AG20443 (cell line): ENCODE data around the gene NOTCH4.
"Not testable (repeated sequence)": the region's sequence is repeated elsewhere in the genome, so short reads cannot be mapped to it uniquely, and the experiment has no call there.

ENCODE experiments used
- DNase-seq: peaks from one replicate; pipeline ENCODE4 v3.0.0; 2012; ENCODE audit warnings: low spot score, mixed read lengths

Gene NOTCH4

DNA sequence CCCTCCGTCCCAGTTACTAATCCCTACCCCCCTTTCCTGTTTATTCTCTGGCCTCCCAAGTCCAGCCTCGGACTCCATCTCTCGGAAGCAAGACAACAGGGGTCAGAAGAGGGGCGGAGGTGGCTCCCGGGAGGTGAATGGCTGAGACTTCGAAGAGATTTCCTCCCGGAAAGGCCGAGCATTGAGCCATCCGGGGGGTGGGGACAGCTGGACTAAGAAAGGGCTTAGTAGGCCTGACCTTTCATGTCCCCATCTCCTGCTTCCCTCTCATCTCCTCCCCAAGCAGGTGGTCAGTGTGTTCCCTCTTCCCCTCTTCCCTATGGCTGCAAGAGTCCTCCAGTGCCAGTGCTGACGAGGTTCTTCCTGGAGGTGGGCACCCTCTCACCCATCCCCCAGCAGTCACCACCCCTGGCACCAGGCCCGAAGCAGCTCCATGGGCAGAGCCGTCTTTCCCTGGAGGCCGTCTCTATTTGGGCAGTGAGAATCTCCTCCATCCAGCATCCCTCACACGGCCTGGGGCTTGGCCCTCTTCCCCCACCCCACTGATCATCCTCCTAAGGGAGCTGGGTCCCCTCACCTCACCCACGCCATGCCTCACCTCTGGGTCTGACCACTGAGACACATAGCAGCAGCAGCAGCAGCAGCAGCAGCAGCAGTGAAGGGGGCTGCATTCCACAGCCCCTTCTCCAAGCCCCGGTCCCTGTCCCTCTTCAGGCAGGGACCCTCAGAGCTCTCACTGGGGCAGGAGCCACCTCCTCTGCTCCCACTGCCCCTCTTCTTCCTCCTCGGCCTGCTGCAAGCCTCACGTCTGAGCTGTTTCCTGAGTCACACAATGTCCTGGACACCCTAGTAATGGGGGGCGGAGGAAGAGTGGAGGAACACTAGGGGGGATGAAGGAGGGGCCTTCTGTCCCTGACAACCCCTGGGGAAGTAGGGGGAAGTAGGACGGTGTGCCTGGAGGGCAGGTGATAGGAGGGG lies at the start of gene NOTCH4:
NOTCH4 (minus strand) TSS at position 810 of the 978 bp plus-strand sequence; CDS start at position 671, 139 bp downstream.
- no peak for DNase-seq

- DNase-seq: no peak
Observed at GRCh38 chr6:32271429-32271828, 47.6 kb upstream of the NOTCH4 start.

- not testable (repeated sequence) for DNase-seq
Observed at GRCh38 chr6:32268459-32268858, 44.6 kb upstream of the NOTCH4 start.

- DNase-seq: no peak
Observed at GRCh38 chr6:32267035-32267434, 43.2 kb upstream of the NOTCH4 start.

- DNase-seq: not testable (repeated sequence)
Observed at GRCh38 chr6:32257262-32257661, 33.4 kb upstream of the NOTCH4 start.

DNA sequence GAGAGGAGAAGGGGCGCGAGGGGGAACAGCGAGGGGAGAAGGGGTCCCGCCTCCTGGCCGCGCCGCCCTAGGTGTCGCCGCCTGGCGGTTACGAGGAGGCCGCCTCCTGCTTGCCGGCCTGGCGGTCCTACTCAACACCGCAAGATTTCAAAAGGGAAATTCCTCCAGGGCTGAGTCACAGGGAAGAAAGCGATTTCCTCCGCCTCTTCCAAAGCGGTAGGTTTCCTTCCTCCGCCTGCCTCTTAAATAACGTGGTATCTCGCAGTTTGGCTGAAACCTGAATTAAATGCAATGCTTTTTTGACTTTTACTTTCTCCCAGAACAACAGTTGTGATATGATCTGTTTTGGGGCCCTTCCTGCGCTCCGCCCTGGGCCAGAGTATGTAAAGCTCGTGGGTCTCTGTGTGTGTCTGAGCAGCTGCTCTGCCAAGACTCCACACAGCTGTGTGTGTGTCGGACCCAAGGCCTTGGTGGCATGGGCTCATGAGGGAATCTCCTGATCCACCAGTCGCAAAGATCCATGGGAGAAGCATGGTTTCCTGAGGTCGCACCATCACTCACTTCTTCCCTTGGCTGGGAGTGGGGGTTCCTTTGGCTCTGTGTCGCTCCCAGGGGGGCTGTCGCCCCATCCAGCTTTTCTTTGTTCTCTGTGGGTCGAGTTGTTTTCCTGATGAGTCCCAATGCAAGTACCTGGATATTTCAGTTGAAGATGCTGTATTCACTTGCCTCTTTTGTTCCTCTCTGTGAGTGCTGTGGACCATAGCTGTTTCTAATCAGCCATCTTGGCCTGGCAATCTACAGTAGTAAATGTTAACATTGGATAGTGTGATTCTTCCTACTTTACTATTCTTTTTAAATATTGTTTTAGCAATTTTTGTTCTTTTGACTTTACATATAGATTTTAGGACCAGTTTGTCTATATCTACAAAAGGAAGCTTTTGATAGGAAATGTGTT lies 31.6 kb upstream of the NOTCH4 start:
- DNase-seq: peak; percentile 94

- DNase-seq: no peak
Observed at GRCh38 chr6:32254761-32255198, 30.9 kb upstream of the NOTCH4 start.

DNA sequence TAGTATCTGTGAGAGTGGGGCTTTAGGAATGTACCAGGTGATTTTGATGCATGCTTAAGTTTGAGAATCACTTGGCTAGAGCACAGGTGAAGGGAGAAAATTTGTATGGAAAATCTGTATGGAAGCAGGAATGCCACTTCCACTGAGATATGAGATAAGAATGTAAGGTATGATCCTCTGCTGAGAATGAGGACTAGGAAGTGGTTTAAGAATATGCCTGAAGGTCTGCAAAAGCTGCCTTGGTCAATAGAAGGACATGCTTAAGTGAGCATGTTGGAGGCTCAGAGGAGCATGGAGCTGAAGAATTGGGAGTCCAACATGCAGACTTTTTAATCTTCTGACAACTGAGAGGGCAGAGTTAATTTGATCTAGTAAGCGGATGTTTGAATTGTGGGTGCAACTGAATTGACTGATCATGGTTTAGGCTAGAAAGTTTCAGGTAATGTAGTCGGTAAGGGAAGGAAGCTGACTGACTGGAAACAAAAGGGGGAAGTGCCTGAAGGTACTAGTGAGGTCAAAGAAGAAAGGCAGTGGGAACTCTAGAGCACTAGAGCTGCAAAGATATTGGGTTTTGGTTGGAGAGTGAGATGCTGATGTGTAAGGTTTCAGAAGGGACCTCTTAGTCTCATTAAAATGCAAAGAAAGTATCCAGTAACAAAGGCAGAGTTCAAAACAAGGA lies 28.6 kb upstream of the NOTCH4 start:
- DNase-seq: no peak

DNA sequence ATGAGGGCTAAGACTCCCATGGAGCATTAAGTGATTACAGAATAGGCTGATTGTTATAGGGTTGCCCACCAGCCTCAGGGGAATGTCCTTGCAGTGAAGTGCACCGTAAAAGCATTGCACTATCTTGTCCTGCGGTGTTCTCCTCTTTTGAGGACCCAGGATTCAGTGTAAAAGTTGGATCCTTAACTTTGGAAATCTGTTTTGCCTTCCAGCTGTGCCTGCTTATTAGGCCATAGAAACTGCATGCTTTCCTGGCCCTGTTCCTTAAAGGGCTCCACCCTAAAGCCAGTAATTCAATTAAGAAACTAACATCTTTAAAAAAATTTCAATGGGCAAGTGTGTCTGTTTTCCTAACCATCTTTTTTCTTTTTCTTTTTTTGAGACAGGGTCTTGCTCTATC lies 25.4 kb upstream of the NOTCH4 start:
- DNase-seq: no peak

DNA sequence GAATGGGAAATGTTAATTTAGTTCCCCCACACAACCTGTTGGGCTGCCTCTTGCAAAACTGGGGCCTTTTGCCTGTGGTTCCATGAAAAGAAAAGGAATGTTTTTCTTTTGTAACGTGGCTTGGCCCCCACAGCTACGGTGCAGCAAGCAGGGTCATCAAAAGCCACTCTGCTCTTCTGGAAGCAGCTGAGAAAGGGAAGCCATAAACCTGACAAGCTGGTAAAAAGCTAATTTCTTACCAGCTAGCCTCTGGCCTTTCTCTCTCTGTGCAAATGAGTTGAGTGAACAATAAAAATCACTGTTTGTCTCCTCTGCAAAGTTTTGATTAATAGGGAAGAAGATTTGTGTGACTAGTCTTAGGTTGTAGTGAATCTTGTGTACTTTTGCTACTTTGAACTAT lies 23.5 kb upstream of the NOTCH4 start:
- no peak for DNase-seq

DNA sequence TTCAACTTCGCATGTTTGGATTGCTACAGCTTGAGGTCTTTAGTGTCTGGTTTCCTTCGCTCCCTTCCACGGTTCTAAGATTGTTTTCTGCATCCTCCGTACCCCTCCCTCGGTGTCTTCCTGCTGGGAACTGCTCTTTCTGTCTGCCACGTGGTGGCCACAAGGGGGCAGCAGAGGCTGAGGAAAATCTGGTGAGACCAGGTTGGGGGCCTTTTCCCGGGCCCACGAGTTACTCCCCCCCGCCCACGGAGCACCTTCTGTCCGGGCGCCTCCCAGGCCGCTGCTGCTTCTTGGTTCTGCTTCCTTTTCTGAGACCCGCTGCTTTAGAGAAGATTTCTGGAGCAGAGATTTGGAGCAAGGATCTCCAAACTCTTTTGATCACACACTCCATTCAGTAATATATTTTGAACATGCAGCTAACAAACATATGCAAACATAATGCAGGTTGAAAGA lies 21.1 kb upstream of the NOTCH4 start:
- peak; percentile 94 for DNase-seq

DNA sequence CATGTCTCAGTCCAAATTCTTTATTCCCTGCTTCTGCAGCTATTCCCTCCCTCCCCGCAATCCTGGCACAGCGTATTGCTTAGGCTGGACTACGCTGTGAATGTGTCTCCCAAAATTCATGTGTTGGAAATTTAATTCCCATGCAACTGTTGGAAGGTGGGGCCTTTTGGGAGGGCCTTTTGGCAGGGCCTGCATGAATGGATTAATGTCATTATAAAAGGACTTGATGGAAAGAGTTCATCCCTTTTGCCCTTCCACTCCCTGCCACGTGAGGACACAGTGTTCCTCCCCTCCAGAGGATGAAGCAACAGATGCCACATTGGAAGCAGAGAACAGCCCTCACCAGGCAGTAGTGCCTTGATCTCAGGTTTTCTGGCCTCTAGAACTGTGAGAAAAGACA lies 20.4 kb upstream of the NOTCH4 start:
- peak; percentile 36 for DNase-seq

DNA sequence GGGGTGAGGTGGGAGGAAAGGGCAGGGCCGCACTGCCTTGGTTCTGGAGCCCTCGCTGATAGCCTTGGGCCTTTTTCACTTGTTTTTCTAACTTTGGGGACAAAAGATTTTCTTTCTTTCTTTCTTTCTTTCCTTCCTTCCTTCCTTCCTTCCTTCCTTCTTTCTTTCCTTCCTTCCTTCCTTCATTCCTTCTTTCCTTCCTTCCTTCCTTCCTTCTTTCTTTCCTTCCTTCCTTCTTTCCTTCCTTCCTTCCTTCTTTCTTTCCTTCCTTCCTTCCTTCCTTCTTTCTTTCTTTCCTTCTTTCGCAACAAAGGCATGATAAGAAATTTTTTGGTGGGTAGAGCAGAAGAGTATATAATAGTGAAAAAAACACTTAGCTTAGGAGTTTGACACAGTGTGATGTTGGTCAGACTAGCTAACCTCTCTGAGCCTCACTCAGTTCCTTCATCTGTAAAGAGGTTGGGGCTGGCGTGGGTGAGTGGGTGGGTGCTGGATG lies 18.5 kb upstream of the NOTCH4 start:
- DNase-seq: not testable (repeated sequence)

- DNase-seq: no peak
Observed at GRCh38 chr6:32240686-32241085, 16.8 kb upstream of the NOTCH4 start.

- no peak for DNase-seq
Observed at GRCh38 chr6:32239462-32239861, 15.6 kb upstream of the NOTCH4 start.

GRCh38 chr6:32234934-32235333 lies 11.1 kb upstream of the NOTCH4 start:
- DNase-seq: no peak

DNA sequence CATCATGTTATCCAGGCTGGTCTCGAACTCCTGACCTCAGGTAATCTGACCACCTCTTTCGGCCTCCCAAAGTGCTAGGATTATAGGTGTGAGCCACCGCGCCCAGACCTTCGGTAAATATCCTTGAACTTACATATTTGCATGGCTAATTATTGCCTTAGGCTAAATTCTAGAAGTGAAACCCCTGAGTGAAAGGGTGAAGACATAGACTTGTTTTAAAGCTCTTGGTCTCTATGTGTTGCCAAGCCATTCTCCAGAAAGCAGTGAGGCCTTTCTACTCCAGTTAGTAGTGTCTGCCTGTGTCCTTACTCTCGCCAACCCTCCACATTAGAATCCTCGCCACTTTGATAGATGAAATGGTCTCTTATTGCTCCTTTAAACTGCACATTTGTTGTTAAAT lies 2.6 kb upstream of the NOTCH4 start:
- no peak for DNase-seq

- no peak for DNase-seq
Observed at GRCh38 chr6:32224696-32225095, 829 bp upstream of the NOTCH4 start.

GRCh38 chr6:32222333-32223230 lies 1.3 kb downstream of the NOTCH4 start:
- DNase-seq: no peak

GRCh38 chr6:32220021-32220420 lies 3.8 kb downstream of the NOTCH4 start:
- DNase-seq: no peak

GRCh38 chr6:32218167-32218566 lies 5.7 kb downstream of the NOTCH4 start:
- no peak for DNase-seq
